NCI-H460 (cell line): ENCODE measurements around the gene S100A12. TPM values are rescaled to one million over a fixed set of nuclear protein-coding genes. Genes with fewer than 3 reads are reported as not detected.
A peak's percentile ranks its signal among the peaks of the same experiment; 100 is the strongest.
"Not testable (repeated sequence)": the region's sequence is repeated elsewhere in the genome, so short reads cannot be mapped to it uniquely, and the experiment has no call there.

ENCODE experiments used
- DNase-seq: peaks from one replicate; pipeline ENCODE4 v3.0.0-alpha.2; 2016; ENCODE audit warnings: low read depth; ENCODE audit errors: extremely low read depth
- polyA plus RNA-seq: library from polyadenylated mRNA; depleted of rRNA; stranded (reverse); fragments of >200 nt; gene quantifications from 2 replicates; pipeline ENCODE4 v1.2.3, GENCODE V29; 2014; cell fraction: nucleus; rRNA removed
- total RNA-seq: library from RNA; depleted of rRNA; stranded (reverse); fragments of >200 nt; shearing (Covaris generic); gene quantifications from 2 replicates; pipeline ENCODE4 v1.2.3, GENCODE V29; 2014; rRNA removed

Gene S100A12
- total RNA-seq: not detected in 2 replicates
- polyA plus RNA-seq: not detected in 2 replicates

GRCh38 chr1:153375511-153375910 lies at the start of gene S100A12:
TSS of gene S100A12 (minus strand) at chr1:153375621. CDS start at chr1:153374592, 1,029 bp downstream.
- no peak for DNase-seq

- DNase-seq: peak; percentile 69
These were observed 47.1 kb upstream of the S100A12 start for GRCh38 chr1:153422450-153423068.

DNA sequence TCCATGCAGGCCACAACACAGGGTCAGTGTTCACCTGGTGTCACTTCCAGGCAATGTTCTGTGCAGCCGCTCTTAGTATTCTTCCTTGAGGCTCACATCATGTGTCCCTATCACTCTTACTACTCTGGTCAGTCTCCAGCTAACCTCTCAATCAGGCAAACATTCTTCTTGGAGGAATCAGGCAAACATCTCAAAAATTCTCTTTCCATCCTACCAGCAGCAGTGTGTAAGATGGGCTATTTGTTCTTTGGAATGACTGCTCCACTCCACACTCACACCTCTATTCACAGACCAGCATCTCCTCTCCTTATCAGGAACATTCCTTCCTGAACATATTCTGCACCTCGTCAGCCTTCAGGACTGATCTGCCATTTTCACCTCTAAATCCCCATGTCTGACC lies 44.9 kb upstream of the S100A12 start:
- no peak for DNase-seq

DNA sequence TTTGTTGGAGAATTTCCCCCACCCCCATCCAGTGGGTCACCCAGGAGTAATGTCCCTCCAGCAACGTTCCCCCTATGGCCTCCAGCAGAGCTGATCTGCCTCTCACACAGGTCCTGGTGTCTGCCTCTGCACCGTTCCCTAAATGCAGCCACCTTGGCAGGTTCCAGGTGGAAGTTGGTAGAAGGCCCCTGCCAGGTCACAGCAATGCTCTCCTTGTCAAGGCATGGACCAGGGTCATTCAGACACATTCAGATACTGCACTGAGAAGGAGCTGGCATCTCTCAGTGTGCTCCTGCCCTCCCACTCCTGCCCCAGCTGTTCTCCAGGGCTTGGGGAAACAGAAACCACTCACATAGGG lies 44.0 kb upstream of the S100A12 start:
- not testable (repeated sequence) for DNase-seq

DNA sequence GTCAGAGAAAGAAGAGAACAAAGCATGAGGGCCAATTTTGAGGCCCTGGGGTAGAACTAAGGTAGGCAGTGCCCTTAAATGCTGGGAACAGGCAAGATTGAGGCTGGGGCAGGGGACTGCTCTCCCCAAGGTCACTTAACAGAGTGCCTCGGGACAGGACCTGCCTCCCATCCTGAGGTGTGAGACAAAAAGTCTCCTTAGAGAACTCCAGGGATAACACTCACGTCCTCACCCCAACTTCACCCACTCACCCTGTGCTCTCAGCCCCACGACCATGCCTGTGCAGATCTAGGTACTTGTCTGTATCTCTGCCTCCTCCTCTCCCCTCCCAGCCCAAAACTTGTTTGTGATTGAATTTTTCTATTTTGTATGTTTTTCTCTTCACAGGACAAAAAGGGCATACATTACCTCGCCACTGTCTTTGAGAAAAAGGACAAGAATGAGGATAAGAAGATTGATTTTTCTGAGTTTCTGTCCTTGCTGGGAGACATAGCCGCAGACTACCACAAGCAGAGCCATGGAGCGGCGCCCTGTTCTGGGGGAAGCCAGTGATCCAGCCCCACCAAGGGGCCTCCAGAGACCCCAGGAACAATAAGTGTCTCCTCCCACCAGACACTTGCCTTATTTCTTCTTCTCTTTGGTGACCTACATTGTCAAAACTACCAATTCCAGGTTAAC lies 43.5 kb upstream of the S100A12 start:
- not testable (repeated sequence) for DNase-seq

GRCh38 chr1:153417136-153417888 lies 41.9 kb upstream of the S100A12 start:
- no peak for DNase-seq

GRCh38 chr1:153415850-153416570 lies 40.6 kb upstream of the S100A12 start, which contains the start of gene S100A7A:
TSS of gene S100A7A (plus strand) at chr1:153416520. CDS start at chr1:153418083, 1,563 bp downstream.
- no peak for DNase-seq

- DNase-seq: not testable (repeated sequence)
These were observed 38.5 kb upstream of the S100A12 start for GRCh38 chr1:153413961-153414360.

DNA sequence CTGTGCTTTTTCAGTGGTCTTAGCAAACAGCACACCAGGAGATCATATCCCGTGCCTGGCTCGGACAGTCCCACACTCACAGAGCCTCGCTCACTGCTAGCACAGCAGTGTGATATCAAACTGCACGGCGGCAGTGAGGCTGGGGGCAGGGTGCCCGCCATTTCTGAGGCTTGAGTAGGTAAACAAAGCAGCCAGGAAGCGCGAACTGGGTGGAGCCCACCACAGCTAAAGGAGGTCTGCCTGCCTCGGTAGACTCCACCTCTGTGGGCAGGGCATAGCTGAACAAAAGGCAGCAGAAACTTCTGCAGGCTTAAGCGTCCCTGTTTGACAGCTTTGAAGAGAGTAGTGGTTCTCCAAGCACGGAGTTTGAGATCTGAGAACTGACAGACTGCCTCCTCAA lies 31.9 kb upstream of the S100A12 start:
- not testable (repeated sequence) for DNase-seq

- not testable (repeated sequence) for DNase-seq
These were observed 30.6 kb upstream of the S100A12 start for GRCh38 chr1:153405825-153406599.

GRCh38 chr1:153404768-153405167 lies 29.3 kb upstream of the S100A12 start:
- no peak for DNase-seq

DNA sequence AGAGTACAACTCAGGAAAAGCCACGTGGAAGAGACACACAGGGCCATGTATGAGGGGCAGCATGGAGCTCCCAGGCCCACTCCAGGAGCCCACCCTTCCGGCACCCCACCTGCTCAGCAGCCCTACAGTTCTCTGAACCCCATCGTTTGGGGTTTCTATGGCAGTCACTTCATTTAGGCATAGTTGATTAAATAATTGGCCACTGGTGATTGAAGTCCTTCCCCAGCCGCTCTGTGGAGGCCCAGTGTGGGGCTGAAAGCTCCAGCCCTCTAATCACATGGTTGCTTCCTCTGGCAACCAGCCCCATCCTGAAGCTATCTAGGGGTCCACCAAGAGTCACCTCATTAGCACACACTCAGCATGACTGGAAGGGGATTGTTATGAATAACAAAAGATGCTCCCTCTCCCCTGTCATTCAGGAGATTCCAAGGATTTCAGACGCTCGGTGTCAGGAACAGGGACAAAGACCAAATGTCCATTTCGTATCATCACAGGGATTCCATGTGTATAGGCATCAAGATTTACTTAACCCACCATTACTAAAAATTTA lies 28.7 kb upstream of the S100A12 start:
- DNase-seq: no peak

GRCh38 chr1:153403421-153404085 lies 28.1 kb upstream of the S100A12 start:
- no peak for DNase-seq

- no peak for DNase-seq
These were observed 26.8 kb upstream of the S100A12 start for GRCh38 chr1:153402226-153402625.

DNA sequence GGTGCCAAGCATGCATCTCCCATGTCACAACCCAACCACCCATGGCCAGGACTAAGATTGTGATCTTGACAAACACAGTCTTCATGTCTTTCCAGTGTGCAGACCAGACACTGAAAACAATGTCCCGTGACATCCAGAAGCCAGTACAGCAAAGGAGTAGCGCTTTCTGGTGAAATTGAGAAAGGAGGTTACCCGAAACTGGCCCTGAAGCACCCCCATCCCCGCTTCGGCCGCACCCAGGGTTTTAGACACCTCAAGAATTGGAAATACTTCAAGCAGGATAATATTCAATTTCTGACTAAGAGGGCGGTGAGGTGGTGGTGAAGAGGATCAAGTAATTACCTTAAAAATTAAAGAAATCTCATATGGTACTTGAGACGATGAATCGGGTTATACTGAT lies 26.0 kb upstream of the S100A12 start:
- no peak for DNase-seq

DNA sequence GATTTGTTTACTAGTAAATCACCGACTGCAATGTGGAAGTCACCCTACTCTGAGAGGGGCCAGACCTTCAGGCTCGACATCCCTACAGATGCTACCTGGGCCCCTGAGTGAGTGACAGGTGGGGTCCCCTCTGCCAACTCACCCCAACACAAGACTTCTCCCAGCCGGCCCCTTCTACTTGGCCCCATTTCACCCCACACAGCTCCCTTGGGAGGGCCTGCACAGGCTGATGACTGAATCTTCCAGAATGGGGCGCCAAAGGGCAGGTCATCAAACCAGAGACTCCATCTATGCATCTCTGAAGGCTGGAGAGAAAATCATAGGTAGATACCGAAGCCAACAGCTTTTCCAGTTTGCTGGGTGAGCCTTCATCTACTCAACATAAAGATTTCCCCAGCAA lies 24.8 kb upstream of the S100A12 start:
- no peak for DNase-seq

GRCh38 chr1:153399401-153400055 lies 24.1 kb upstream of the S100A12 start:
- DNase-seq: no peak

DNA sequence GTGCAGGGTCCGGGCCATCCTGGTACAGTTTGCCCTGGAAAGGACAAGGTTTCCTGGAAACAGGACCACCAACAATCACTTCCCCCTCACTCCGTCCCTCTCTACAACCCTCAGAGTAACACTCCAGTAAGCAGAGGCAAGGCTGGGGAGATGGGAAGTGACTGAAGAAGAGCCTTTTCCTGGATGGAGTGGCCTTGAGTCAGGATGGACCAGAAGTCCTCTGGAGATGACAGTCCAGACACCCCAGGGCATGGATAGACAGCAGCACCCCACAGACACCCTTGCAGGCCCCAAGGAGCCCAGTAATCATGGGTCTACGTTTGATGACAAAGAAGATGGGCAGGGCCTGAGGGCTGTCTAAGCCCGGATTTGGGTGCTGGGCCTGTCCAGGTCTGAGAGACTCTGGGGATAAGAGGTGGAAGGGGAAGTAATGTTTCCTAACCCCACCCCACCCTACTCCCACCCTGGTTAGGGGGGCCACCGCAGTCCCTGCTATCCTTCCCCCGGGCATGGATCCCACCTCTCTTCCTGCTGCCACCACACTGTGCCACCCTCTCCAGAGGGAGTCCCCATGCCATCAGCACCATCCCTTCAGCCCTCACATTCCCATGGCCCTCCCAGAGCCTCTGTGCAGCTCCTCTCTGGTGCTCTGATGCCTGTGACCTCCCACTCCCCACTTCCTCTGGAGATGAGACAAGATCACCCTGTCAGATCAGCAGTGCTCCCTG lies 22.7 kb upstream of the S100A12 start:
- DNase-seq: no peak
